Activated effector memory CD4-positive, alpha-beta T cell treated with Interleukin-2 at 50 U/mL for 16 hours (primary cell): ENCODE results near the gene C2CD4C.
"Not testable (repeated sequence)": the region's sequence is repeated elsewhere in the genome, so short reads cannot be mapped to it uniquely, and the experiment has no call there.

Experiments
- DNase-seq: peaks from one replicate; pipeline ENCODE4 v3.0.0-alpha.2; 2020

Gene C2CD4C

GRCh38 chr19:413756-414420, 4.9 kb upstream of the C2CD4C start:
- DNase-seq = no peak

- no peak for DNase-seq
Observed at GRCh38 chr19:412356-413355, 3.7 kb upstream of the C2CD4C start.

DNA sequence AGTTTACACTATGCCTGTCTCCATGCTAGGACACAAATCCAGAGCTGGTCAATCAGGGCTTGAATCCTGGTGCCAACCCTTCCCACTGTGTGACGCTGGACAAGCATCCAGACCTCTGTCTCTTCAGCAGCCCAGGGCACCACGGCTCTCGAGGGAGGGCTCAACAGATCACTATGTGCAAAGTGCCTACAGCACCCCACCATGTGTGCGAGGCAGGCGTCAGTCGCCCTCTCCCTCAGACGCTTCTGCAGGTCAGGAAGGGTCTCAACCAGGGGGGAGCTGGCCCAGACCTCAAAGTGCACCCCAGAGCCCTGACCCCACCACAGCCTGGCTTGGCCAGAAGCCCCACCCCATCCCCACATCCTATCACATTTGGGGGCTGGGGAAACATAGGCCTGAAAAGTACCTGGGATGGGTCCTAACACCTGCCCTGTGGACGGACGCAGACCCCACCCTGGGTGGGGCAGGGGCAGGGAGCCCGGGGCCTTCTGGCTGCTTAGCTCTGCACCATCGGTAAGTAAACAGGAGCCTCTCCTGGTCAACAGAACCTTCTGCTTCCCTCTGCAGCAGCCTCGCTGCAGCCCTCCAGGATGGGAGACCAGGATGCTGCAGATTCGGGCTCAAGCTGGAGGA, 2.9 kb upstream of the C2CD4C start:
- DNase-seq = no peak

DNA sequence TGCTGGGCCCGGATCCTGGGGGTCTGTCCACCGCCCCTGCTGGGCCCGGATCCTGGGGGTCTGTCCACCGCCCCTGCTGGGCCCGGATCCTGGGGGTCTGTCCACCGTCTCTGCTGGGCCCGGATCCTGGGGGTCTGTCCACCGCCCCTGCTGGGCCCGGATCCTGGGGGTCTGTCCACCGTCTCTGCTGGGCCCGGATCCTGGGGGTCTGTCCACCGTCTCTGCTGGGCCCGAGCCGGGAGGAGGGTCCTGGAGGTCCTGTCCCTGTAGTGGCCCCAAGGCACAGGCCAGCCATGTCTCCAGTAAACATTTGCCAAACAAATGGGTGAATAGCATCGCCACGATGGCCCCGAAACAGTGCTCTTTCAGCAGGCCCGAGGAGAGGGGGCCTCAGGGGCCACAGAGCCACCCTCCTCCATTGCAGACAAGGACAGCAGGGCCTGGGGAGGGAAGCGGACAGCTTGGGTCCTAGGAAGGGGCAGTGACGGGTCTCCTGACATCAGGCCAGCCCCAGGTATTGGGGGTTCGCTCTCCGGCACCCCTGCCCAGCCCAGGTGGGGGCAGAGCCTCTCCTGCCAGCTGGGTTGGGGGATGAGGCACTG, 2.3 kb upstream of the C2CD4C start:
- DNase-seq = not testable (repeated sequence)

GRCh38 chr19:410243-410781, 1.4 kb upstream of the C2CD4C start:
- DNase-seq = no peak

GRCh38 chr19:409516-410242, 732 bp upstream of the C2CD4C start:
- no peak for DNase-seq

GRCh38 chr19:408441-408901, 476 bp downstream of the C2CD4C start:
- no peak for DNase-seq

- no peak for DNase-seq
Observed at GRCh38 chr19:407511-408440, 1.2 kb downstream of the C2CD4C start.

GRCh38 chr19:406971-407510, 1.9 kb downstream of the C2CD4C start:
- DNase-seq = no peak

DNA sequence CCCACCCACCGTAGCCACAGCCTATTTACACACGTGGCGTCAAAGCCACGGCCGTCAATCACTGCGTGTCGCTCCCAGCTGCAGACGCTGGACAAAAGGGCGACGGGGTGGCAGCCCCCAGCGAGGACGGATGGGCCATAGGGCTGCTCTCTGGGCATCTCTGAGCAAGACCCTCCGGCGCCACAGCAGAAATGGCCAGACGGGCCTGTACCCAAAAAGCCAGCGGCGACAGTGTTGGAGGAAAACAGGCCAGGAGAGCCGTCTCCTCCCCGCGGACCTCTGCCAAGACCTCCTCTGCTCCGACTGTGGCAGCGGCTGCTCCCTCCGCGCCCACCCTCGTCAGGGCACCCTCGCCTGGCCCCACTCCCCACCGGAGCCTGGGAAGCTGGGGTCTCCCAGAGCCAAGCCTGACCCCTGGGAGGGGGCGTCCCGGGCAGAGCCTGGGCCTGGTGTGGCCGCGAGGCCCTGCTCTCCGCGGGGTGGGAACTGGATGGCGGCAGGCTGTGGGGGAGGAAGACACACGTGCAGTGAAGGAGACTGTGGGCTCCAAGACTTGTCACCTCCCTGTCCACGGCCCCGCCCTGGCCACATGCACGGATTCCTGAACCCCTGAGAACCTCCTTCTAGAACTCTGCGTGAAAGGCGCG, 2.7 kb downstream of the C2CD4C start:
- no peak for DNase-seq

DNA sequence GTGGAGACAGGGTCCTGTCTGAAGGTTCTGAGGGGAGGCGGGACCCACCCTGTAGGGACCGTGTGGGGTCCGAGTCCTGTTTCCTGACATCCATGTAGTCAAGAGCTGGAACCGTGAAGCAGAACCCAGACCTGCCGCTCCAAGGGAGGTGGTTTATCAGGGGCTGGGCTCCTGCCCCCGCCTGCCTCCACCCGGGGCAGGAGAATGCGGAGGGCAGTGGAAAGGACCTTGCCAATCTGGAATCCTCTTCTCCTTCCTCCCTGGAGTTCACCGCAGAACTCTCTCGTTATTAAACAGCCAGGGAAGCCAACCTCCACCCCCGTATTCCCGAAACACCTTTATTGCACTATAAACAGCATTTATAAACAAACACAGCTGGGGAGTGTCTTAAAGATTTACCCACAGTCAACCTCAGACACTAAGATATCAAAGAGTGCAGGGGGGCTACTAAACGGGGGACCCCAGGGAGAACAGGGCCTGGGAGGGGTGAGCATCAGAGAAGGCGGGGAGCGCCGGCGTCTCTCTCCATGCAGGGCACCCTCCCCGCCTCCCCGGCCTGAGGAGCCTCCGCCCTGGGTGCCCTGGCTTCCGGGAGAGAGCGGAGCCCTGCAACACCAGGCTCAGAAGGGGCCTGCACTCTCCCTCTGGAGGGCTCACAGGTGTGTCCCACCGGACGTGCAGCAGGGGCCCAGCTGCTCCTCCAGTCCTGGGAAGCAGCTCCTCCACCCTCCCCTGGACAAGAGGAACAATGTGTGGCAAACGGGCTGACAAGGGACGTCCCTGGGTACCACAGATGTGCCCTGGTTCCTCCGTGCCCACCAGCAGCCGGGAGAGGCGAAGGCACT, 3.6 kb downstream of the C2CD4C start:
- DNase-seq = no peak

DNA sequence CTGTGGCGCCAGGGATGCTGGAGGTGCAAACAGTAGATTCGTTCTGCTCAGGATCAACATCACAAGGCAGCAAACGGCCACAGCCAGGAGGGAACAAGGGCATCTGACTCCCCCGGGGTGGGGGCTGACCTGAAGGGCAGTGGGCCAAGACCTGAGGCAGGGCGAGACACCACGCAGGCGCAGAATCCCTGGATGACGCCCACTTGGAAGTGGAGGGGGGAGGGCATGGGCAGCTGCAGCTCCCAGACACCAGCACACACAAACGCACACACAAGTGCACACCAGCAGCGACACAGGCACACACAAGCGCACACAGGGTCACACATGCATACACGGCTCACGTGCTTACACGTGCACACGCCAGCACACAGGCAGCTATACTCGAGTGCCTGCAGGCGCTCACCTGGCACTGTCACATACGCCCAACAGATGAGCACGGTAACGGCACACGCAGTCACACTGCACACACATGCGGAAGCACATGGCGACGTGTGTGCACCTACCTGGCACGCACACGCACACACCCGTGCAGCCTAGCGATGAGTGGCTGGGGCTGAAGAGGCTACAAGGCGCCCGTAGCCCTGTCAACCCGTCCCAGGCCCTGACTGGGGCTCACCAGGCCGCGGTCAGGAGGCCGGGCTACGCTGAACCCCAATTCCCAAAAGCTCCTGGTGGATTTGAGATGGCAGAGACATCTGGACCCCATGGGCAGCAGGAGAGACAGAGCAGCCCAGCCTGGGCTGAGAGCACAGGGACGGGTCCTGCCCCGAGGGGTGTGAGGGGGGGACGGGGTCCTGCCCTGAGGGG, 5.5 kb downstream of the C2CD4C start:
- no peak for DNase-seq

- DNase-seq = no peak
Observed at GRCh38 chr19:402786-403185, 6.2 kb downstream of the C2CD4C start.

DNA sequence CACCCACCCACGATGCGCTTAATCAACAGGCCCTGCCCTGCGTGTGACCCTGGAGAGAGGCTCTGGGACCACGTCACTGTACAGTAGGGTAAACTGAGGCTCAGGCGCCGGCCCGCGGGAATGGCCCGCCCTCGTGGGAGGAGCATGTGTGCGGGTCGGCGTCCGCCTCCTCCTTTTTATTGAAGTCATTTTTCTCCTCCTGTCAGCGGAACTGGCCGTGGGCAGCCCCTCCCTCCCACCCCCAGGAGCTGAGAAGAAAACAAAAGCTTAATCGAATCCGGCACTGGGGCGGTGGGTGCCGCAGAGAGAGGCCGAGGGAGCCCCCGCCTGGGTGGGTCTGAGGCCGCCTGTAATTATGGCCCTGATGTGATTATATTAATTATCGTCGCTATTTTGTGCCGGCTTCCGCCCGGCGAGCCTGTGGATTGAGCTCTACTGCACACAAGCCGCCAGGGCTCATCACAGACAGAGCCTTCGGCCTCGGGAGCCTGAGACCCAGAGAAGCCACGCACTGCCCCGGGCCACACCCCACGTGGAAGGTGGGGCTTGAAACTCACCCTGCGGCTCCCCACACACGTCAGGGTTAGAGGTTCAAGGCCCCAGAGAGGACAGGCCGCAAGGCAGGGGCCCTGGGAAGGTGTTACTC, 7.0 kb downstream of the C2CD4C start:
- DNase-seq = no peak

DNA sequence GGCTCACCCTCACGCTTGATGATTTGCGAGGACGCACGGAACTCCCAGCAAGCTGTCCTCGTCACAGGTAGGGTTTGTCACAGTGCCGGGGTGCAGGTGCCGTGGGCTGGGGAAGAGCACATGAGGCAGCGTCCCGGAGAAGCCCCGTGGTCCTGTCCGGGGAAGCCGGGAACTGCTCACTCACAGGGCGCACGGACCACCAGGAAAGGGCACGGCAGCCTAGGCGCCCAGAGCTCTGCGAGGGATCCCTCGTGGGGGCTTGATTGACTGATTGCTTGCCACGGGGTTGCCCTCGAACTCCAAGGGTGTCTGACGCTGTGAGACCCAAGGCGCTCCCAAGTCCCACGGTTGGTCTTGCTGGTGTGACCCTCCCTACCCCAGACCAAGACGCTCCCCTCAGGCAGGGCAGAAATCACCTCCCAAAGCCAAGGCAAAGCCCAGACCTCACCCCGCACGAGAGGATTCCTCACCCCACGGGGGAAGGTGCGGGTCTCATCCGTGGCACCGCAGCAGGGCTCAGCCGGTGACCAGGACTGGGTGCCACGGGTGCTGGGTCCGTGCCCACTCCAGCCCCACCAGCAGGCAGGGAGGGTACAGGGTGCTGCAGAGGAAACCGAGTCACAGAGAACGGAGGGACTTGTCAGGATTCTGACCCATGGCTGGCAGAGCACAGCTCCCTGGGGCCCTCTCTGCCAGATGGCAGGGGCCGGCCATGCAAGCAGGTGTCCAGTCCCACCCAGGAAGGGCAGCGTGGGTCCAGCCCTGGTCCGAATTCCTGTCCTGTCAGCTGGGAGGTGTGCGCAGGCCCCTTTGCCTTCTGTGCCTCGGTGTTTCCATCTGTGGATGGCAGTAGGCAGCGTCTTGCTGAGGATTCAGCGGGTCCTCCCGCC, 7.7 kb downstream of the C2CD4C start:
- no peak for DNase-seq

GRCh38 chr19:399370-399769, 9.6 kb downstream of the C2CD4C start:
- no peak for DNase-seq

- no peak for DNase-seq
Observed at GRCh38 chr19:398719-399118, 10.2 kb downstream of the C2CD4C start.
